GM21390 (cell line): ENCODE results near the gene MUL1.
"Not testable (repeated sequence)": the region's sequence is repeated elsewhere in the genome, so short reads cannot be mapped to it uniquely, and the experiment has no call there.

Experiments used
- ATAC-seq: cut with Tn5 transposase; IDR thresholded peaks from one replicate; pipeline ENCODE4 v1.9.1; 2021; ENCODE audit not compliant: unreplicated experiment

The MUL1 gene

GRCh38 chr1:20507564-20508410, at the start of gene MUL1:
Gene MUL1, minus strand, starts transcription at chr1:20508151. Its CDS starts 127 bp downstream, at chr1:20508024.
- peak; percentile 92 for ATAC-seq

- no peak for ATAC-seq
Measured at GRCh38 chr1:20555758-20556120, 47.8 kb upstream of the MUL1 start.

- no peak for ATAC-seq
Measured at GRCh38 chr1:20555025-20555757, 47.2 kb upstream of the MUL1 start.

GRCh38 chr1:20552728-20553445, 44.9 kb upstream of the MUL1 start:
- ATAC-seq = no peak

- ATAC-seq = no peak
Measured at GRCh38 chr1:20551945-20552727, 44.2 kb upstream of the MUL1 start, which contains the start of gene FAM43B. Gene FAM43B, plus strand, starts transcription at chr1:20552573. Its CDS starts 401 bp downstream, at chr1:20552974.

GRCh38 chr1:20551161-20551560, 43.2 kb upstream of the MUL1 start:
- no peak for ATAC-seq

- ATAC-seq = no peak
Measured at GRCh38 chr1:20546637-20547036, 38.7 kb upstream of the MUL1 start.

GRCh38 chr1:20540281-20540680, 32.3 kb upstream of the MUL1 start:
- no peak for ATAC-seq

GRCh38 chr1:20538760-20539551, 31.0 kb upstream of the MUL1 start:
- ATAC-seq = no peak

- ATAC-seq = no peak
Measured at GRCh38 chr1:20538227-20538626, 30.3 kb upstream of the MUL1 start.

GRCh38 chr1:20534659-20535417, 26.9 kb upstream of the MUL1 start:
- ATAC-seq = no peak

GRCh38 chr1:20533635-20534034, 25.7 kb upstream of the MUL1 start:
- ATAC-seq = no peak

- ATAC-seq = no peak
Measured at GRCh38 chr1:20530901-20531300, 22.9 kb upstream of the MUL1 start.

- ATAC-seq = no peak
Measured at GRCh38 chr1:20530306-20530705, 22.4 kb upstream of the MUL1 start.

- no peak for ATAC-seq
Measured at GRCh38 chr1:20528221-20528620, 20.3 kb upstream of the MUL1 start.

- no peak for ATAC-seq
Measured at GRCh38 chr1:20526267-20526666, 18.3 kb upstream of the MUL1 start.

GRCh38 chr1:20521960-20522861, 14.3 kb upstream of the MUL1 start:
- no peak for ATAC-seq

- ATAC-seq = not testable (repeated sequence)
Measured at GRCh38 chr1:20519609-20520262, 11.8 kb upstream of the MUL1 start.
